GM19193 (cell line): ENCODE data around the gene VTI1A.

Source experiments
- POLR2A ChIP-seq: IDR thresholded peaks from 4 replicates; pipeline ENCODE4 v1.6.1; 2011; ENCODE audit not compliant: insufficient read depth, insufficient read length; ENCODE audit errors: extremely low read depth

VTI1A gene

DNA sequence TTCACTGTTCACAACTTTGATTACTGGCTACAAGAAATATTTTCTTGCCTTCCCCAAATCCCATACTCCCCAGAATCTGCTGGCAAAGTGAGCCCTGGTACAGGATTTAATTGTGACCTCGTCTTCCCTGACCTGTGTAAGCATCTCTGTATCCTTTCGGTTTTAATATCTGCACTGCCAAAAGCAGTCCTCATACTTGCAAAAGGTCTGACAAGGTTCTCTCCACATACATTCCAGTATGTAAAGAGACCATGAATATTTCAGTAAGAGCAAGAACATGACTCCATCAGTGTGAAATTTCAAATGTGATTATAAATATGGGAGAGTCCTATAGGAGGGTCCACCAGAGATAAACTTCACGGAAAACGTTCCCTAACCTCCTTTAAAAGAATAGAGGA, 369.0 kb downstream of the VTI1A start:
- TF ChIP-seq POLR2A = no peak

GRCh38 chr10:112816891-112817290, 369.9 kb downstream of the VTI1A start:
- no peak for TF ChIP-seq POLR2A

DNA sequence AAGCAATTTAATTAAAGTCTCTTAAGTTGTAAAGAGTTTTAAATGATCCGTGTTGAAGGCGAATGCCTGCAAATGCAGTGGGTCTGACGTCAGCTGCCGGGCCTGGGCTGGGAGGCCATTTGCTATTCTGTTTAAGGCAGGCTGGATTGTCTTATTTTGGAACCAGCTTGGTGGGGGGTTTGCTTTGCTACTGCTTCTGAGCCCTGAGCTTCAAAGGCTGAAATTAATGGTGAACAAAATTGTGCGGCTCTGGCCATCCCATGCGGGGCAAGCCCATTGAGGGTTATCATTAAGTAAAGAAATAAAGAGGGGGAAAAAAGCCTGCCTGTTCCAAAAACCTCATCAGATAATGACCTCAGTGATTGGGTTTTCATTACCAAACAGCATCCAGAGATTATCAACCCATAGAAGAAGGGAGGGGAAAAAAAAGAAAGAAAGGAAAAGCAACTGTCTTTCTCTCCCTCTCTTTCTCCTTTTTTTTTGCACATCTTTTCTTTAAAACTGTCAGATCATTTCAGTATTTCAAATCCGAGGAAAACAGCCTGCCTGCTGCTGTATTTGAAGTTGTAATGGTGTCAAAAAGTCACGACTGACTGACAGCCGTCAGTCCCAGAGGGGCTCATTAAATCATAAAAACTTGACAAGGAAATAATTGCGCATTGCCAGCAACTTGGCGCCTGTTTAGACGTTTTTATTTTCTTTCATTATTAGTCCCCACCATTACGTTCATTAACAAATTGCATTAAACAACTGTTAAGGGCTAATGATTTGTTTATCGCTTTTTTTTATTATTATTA, 371.2 kb downstream of the VTI1A start:
- no peak for TF ChIP-seq POLR2A

- no peak for TF ChIP-seq POLR2A
Observed at GRCh38 chr10:112819231-112819630, 372.2 kb downstream of the VTI1A start.

DNA sequence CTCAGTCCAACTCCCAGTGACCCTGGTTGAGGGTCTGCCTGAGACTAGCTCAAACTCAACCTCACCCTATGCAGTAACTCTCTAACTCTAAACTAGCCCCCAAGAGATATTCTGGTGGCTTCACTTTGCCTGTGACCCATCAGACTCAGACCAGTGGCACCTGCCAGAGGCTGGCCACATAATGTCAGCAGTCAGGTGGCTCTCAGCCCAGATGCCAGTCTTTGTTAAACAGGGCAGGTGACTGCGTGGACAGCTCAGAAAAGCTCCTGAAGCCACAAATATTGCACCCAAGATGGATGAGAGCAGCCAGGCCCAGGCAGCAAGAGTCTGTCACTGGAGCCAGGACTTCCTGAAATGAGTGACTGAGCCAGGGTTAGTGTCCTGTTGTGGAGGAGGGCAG, 373.3 kb downstream of the VTI1A start:
- no peak for TF ChIP-seq POLR2A

GRCh38 chr10:112821038-112821437, 374.0 kb downstream of the VTI1A start:
- no peak for TF ChIP-seq POLR2A

DNA sequence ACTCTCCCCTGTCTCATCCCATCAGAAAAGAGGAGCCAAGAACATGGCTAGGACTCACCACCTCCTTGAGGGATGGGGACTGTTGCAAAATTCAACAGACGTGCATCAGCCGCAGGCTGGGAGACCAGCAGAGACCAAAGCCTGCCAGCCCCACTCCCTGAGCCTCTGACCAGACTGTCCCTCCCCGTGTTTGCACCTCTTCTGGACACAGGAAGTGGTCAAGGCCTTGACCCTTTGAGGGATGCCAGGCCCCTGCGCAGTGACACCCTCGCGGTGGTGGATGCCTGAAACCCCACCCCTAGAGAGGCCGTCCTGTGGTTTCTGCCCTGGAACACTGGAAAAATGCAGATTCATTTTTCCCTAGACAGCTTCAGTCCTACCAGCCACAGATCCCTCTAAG, 374.6 kb downstream of the VTI1A start:
- TF ChIP-seq POLR2A = no peak

DNA sequence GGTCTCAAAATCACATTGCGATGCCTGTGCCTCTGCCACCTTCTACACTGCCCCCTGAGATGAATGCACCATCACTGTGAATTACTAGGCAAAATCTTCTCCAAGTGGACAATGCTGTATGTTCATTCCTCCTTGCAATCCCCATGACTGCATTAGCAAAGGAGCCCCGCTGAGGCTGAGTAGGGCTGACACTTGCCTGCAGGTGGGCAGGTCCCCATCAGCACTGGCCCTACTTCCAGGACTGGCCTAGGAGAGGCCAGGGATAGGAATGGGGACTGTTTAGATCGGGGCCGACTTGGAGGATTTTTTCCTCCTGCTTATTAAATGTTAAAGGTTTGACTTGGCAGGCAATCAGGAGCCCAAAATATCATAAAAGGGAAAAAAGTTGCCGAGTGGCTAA, 376.0 kb downstream of the VTI1A start:
- no peak for TF ChIP-seq POLR2A

GRCh38 chr10:112823604-112824003, 376.6 kb downstream of the VTI1A start:
- no peak for TF ChIP-seq POLR2A

DNA sequence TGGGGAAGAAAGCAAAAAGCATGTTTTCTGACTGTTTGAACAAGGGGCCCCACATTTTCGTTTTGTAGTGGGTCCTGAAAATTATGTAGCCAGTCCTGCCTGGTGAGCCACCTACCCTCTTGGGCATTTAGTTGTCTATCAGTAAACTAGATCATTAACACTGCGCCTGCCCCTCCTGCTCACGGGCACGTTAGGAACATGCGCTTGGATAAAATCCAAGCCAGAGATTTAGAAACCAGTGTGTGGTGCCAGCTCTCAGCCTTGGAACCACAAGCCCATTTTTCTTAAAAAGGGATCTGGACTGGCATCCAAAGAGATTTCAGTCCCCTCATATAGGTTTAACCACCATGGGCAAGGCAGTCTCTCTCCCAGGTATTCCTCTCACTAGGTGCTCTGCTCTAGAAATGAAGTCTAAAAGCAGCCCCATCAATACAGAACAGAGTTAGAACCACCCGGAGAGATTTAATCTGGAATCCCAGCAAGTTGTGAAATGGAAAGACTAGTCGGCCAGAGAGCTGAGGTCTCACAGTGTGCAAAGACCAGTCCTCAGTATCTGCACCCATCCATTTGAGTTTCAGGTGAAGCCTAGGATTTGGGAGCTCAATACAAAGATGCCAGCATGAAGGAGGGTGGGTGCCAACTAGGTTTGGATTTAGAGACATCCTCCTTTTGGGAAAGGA, 379.1 kb downstream of the VTI1A start:
- TF ChIP-seq POLR2A = no peak

GRCh38 chr10:112827086-112827485, 380.1 kb downstream of the VTI1A start:
- no peak for TF ChIP-seq POLR2A

GRCh38 chr10:112827951-112828350, 380.9 kb downstream of the VTI1A start:
- no peak for TF ChIP-seq POLR2A

DNA sequence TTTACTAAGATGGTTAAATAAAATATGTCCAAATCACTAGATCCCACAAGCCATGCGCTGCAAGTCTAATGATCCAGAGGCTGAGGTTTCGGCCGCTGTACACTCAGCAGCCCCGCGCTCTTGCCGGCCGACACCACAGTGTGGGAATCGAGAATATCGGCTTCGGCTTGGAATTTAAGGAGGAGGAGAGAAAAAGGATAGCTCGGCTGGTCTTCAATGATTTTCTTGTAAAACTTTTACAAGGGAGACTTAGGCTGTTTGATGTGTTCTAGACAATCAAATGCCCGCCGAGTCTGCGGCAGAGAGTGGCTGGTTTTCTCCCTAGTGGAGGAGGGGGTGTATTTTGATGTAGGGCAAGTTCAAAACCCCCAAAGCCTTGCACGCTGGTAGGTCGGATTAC, 384.8 kb downstream of the VTI1A start:
- no peak for TF ChIP-seq POLR2A

DNA sequence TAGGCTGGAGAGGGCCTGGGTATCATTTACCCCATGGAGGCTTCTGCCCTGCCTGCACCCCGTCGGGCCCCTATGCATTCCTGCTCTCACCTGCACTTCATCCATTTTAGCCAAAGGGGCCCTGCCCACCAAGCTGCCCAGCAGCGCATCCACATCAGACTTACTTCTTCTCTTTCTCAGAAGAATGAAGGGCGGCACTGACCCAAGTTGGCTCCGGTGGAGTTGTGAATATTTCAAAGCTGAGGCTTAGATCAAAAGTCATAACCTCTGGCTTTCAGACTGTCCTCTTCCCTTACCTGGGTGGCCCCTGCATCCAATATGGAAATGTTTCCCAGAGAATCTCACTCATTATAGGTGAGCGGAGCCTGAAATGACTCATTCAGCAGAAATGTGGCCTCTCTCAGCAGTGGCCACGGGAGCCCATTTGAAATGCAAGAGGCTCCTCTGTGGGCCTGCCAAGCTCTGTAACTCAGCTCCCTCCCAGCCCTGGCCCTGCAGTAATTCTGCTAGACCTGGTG, 385.4 kb downstream of the VTI1A start:
- no peak for TF ChIP-seq POLR2A

GRCh38 chr10:112832959-112833358, 385.9 kb downstream of the VTI1A start:
- no peak for TF ChIP-seq POLR2A

- TF ChIP-seq POLR2A = no peak
Observed at GRCh38 chr10:112834751-112835181, 387.8 kb downstream of the VTI1A start.

- no peak for TF ChIP-seq POLR2A
Observed at GRCh38 chr10:112835217-112835715, 388.3 kb downstream of the VTI1A start.

DNA sequence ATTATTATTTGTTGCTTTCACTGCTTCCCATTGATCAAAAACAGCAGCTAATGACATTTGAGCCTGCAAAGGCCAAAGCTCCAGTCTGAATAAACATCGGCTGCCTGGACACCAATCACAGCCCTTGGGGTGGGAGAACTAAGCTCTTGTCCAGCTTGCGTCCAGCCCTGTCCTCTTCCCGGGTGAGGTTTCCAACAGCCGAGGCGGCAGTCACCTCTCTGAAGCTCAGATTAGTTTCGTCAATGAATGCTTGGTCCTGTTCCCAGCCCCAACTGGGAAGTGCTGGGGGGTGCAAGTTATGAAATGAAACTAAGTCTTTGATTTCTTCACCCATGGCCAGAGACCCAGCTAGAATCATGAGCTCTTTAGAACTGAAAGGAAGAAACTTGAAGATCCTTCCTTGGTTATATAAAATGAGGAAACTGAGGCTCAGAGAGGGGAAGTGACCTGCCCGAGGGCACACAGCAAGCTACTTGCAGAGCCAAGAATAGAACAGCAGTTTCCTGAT, 389.0 kb downstream of the VTI1A start:
- TF ChIP-seq POLR2A = no peak
